HEK293 (cell line): ENCODE measurements around the gene SULF2.

Experiments used
- CTCF ChIA-PET: fragments of 350-600 bp; formaldehyde crosslinking; extraction: SDS; loops from one replicate; lab custom pipeline; 2021; ENCODE audit warnings: antibody characterized with exemption; lab: Yijun Ruan, JAX
- POLR2A ChIA-PET: fragments of 300-600 bp; formaldehyde crosslinking; extraction: SDS; loops from one replicate; lab custom pipeline; 2020; ENCODE audit warnings: antibody characterized with exemption, inconsistent platforms; lab: Yijun Ruan, JAX
- H3K27ac ChIP-seq: fragments of 200-500 bp; sonication (Bioruptor generic); 2 replicates; pipeline ENCODE4 v1.5.1; 2014; ENCODE audit warnings: low read depth, low read length, control low read depth, inconsistent platforms; ENCODE audit errors: extremely low read depth
- H3K36me3 ChIP-seq, 2 experiments: fragments of 200-500 bp in 1 of 2; sonication (Bioruptor generic) in 1 of 2; 1 replicate in 1 of 2; 2 replicates in 1 of 2; pipeline ENCODE4 v1.5.1; 2014 to 2017; ENCODE audit warnings: inconsistent platforms in 2 of 2, low read length in 2 of 2; ENCODE audit not compliant: control insufficient read depth in 2 of 2, insufficient read depth in 1 of 2
- H3K4me1 ChIP-seq: fragments of 200-500 bp; sonication (Bioruptor generic); 2 replicates; pipeline ENCODE4 v1.5.1; 2014; ENCODE audit warnings: mild to moderate bottlenecking, low read length, inconsistent platforms; ENCODE audit not compliant: control insufficient read depth, insufficient read depth
- H3K4me3 ChIP-seq: 2 replicates; pipeline ENCODE4 v1.5.1; 2011; ENCODE audit warnings: low read depth, mild to moderate bottlenecking, control low read depth, low read length, moderate library complexity
- H3K9me3 ChIP-seq: fragments of 200-500 bp; sonication (Bioruptor generic); 2 replicates; pipeline ENCODE4 v1.5.1; 2014; ENCODE audit warnings: low read depth, low read length, inconsistent platforms; ENCODE audit not compliant: control insufficient read depth, insufficient read depth
- GLIS2 ChIP-seq: fragments of 450-650 bp; formaldehyde crosslinking; IDR thresholded peaks from 2 replicates; pipeline ENCODE4 v1.5.1; 2016; ENCODE audit warnings: missing biosample characterization, missing genetic modification characterization
- KLF1 ChIP-seq: fragments of 450-650 bp; formaldehyde crosslinking; IDR thresholded peaks from 2 replicates; pipeline ENCODE4 v1.5.1; 2016; ENCODE audit warnings: missing biosample characterization, missing genetic modification characterization
- OSR2 ChIP-seq: fragments of 450-650 bp; formaldehyde crosslinking; IDR thresholded peaks from 2 replicates; pipeline ENCODE4 v1.5.1; 2016; ENCODE audit warnings: missing biosample characterization, missing genetic modification characterization
- SETDB1 ChIP-seq: IDR thresholded peaks from one replicate; pipeline ENCODE4 v1.6.1; 2017; ENCODE audit warnings: mild to moderate bottlenecking, low read length, moderate library complexity, mixed read lengths; ENCODE audit not compliant: insufficient read length
- ZBTB20 ChIP-seq: fragments of 450-650 bp; formaldehyde crosslinking; IDR thresholded peaks from 2 replicates; pipeline ENCODE4 v1.5.1; 2016; ENCODE audit warnings: missing biosample characterization, missing genetic modification characterization
- ZFHX2 ChIP-seq: fragments of 450-650 bp; formaldehyde crosslinking; conservative IDR thresholded peaks from 2 replicates; pipeline ENCODE4 v1.5.1; 2016; ENCODE audit warnings: missing biosample characterization, missing genetic modification characterization
- ZNF10 ChIP-seq: fragments of 450-650 bp; formaldehyde crosslinking; IDR thresholded peaks from 2 replicates; pipeline ENCODE4 v1.5.1; 2017; ENCODE audit warnings: missing biosample characterization, missing genetic modification characterization
- ZNF148 ChIP-seq: fragments of 450-650 bp; formaldehyde crosslinking; IDR thresholded peaks from 2 replicates; pipeline ENCODE4 v1.5.0; 2017; ENCODE audit warnings: missing biosample characterization, missing genetic modification characterization, borderline replicate concordance
- ZNF155 ChIP-seq: fragments of 450-650 bp; formaldehyde crosslinking; IDR thresholded peaks from 2 replicates; pipeline ENCODE4 v1.5.1; 2016; ENCODE audit warnings: missing biosample characterization, missing genetic modification characterization
- ZNF23 ChIP-seq: fragments of 450-650 bp; formaldehyde crosslinking; IDR thresholded peaks from 2 replicates; pipeline ENCODE4 v1.5.1; 2016; ENCODE audit warnings: missing biosample characterization, missing genetic modification characterization, borderline replicate concordance
- ZNF311 ChIP-seq: fragments of 450-650 bp; formaldehyde crosslinking; IDR thresholded peaks from 2 replicates; pipeline ENCODE4 v1.5.1; 2017; ENCODE audit warnings: missing biosample characterization, missing genetic modification characterization, borderline replicate concordance
- ZNF394 ChIP-seq: fragments of 450-650 bp; formaldehyde crosslinking; IDR thresholded peaks from 2 replicates; pipeline ENCODE4 v1.5.1; 2016; ENCODE audit warnings: missing biosample characterization, missing genetic modification characterization, mild to moderate bottlenecking, moderate library complexity, borderline replicate concordance
- ZNF513 ChIP-seq: fragments of 450-650 bp; IDR thresholded peaks from 2 replicates; pipeline ENCODE4 v1.5.1; 2018; ENCODE audit warnings: missing biosample characterization, missing genetic modification characterization
- ZNF514 ChIP-seq: fragments of 450-650 bp; formaldehyde crosslinking; IDR thresholded peaks from 2 replicates; pipeline ENCODE4 v1.5.1; 2016; ENCODE audit warnings: missing biosample characterization, missing genetic modification characterization
- ZNF544 ChIP-seq: fragments of 450-650 bp; formaldehyde crosslinking; IDR thresholded peaks from 2 replicates; pipeline ENCODE4 v1.5.0; 2017; ENCODE audit warnings: missing biosample characterization, missing genetic modification characterization
- ZNF580 ChIP-seq: fragments of 450-650 bp; formaldehyde crosslinking; IDR thresholded peaks from 2 replicates; pipeline ENCODE4 v1.5.1; 2016; ENCODE audit warnings: missing biosample characterization, missing genetic modification characterization
- ZNF626 ChIP-seq: fragments of 450-650 bp; sonication (Bioruptor Pico); formaldehyde crosslinking; IDR thresholded peaks from 2 replicates; pipeline ENCODE4 v1.5.1; 2018; ENCODE audit warnings: missing biosample characterization, missing genetic modification characterization, inconsistent platforms
- ZNF654 ChIP-seq: fragments of 450-650 bp; formaldehyde crosslinking; IDR thresholded peaks from 2 replicates; pipeline ENCODE4 v1.5.1; 2016; ENCODE audit warnings: low read depth, missing biosample characterization, missing genetic modification characterization
- ZNF707 ChIP-seq: fragments of 450-650 bp; formaldehyde crosslinking; IDR thresholded peaks from 2 replicates; pipeline ENCODE4 v1.5.1; 2016; ENCODE audit warnings: missing biosample characterization, missing genetic modification characterization
- ZNF768 ChIP-seq: fragments of 450-650 bp; formaldehyde crosslinking; IDR thresholded peaks from 2 replicates; pipeline ENCODE4 v1.5.1; 2018; ENCODE audit warnings: missing biosample characterization, mild to moderate bottlenecking, missing genetic modification characterization
- ZNF777 ChIP-seq: fragments of 450-650 bp; formaldehyde crosslinking; IDR thresholded peaks from 2 replicates; pipeline ENCODE4 v1.5.1; 2017; ENCODE audit warnings: missing biosample characterization, missing genetic modification characterization, borderline replicate concordance
- ZNF792 ChIP-seq: fragments of 450-650 bp; formaldehyde crosslinking; IDR thresholded peaks from 2 replicates; pipeline ENCODE4 v1.5.1; 2016; ENCODE audit warnings: missing biosample characterization, missing genetic modification characterization
- ZSCAN30 ChIP-seq: fragments of 450-650 bp; IDR thresholded peaks from 2 replicates; pipeline ENCODE4 v1.5.1; 2018; ENCODE audit warnings: missing biosample characterization, mild to moderate bottlenecking, missing genetic modification characterization, moderate library complexity
- TF ChIP-seq, protein P1 (sequence below): fragments of 450-650 bp; formaldehyde crosslinking; IDR thresholded peaks from 2 replicates; pipeline ENCODE4 v1.5.1; 2016; ENCODE audit warnings: missing biosample characterization, missing genetic modification characterization

SULF2 gene

GRCh38 chr20:47801079-47801478 is 15.8 kb upstream of the SULF2 start (continued):
- TF ChIP-seq OSR2 (tag by site-specific recombination) = no peak
- TF ChIP-seq ZNF626 (tag by site-specific recombination) = no peak
- TF ChIP-seq ZFHX2 (tag by site-specific recombination) = peak; percentile 88
- TF ChIP-seq ZNF544 (tag by site-specific recombination) = peak; percentile 75; the same call in 1 of the 2 replicates
- peak; percentile 34; the same call in 1 of the 2 replicates for TF ChIP-seq ZBTB20
- peak; percentile 2; the same call in 1 of the 2 replicates for TF ChIP-seq KLF1 (tag by site-specific recombination)

GRCh38 chr20:47800623-47801022 is 15.3 kb upstream of the SULF2 start:
- no peaks in the 10 kb centered on the region for H3K4me1 ChIP-seq
- ChIA-PET POLR2A (no interaction called here), CTCF (no interaction called here)

More at GRCh38 chr20:47800623-47801022, 15.3 kb upstream of the SULF2 start:
- H3K9me3 ChIP-seq = no peaks in the 10 kb centered on the region
- H3K4me3 ChIP-seq = no peak overlapping the region
- H3K27ac ChIP-seq = no peak overlapping the region
- TF ChIP-seq ZNF311 (tag by site-specific recombination) = no peak
- no peak for TF ChIP-seq KLF1 (tag by site-specific recombination)
- TF ChIP-seq ZNF792 (tag by site-specific recombination) = no peak
- no peak for TF ChIP-seq ZNF10 (tag by site-specific recombination)
- no peak for TF ChIP-seq ZNF514 (tag by site-specific recombination)
- TF ChIP-seq ZNF394 (tag by site-specific recombination) = no peak
- TF ChIP-seq ZNF768 (tag by site-specific recombination) = no peak
- TF ChIP-seq ZNF777 (tag by site-specific recombination) = no peak
- no peak for TF ChIP-seq ZNF148
- no peak for TF ChIP-seq ZSCAN30 (tag by site-specific recombination)
- no peak for TF ChIP-seq ZNF580 (tag by site-specific recombination)
- TF ChIP-seq, protein P1, sequence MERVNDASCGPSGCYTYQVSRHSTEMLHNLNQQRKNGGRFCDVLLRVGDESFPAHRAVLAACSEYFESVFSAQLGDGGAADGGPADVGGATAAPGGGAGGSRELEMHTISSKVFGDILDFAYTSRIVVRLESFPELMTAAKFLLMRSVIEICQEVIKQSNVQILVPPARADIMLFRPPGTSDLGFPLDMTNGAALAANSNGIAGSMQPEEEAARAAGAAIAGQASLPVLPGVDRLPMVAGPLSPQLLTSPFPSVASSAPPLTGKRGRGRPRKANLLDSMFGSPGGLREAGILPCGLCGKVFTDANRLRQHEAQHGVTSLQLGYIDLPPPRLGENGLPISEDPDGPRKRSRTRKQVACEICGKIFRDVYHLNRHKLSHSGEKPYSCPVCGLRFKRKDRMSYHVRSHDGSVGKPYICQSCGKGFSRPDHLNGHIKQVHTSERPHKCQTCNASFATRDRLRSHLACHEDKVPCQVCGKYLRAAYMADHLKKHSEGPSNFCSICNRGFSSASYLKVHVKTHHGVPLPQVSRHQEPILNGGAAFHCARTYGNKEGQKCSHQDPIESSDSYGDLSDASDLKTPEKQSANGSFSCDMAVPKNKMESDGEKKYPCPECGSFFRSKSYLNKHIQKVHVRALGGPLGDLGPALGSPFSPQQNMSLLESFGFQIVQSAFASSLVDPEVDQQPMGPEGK (tag by site-specific recombination) = no peak
- no peak for TF ChIP-seq ZNF707 (tag by site-specific recombination)
- TF ChIP-seq SETDB1 = no peak
- TF ChIP-seq ZNF654 (tag by site-specific recombination) = no peak
- no peak for TF ChIP-seq ZNF23
- TF ChIP-seq ZNF513 (tag by site-specific recombination) = no peak
- TF ChIP-seq GLIS2 = no peak
- no peak for TF ChIP-seq ZNF155 (tag by site-specific recombination)
- H3K36me3 ChIP-seq = no peaks in the 10 kb centered on the region
